Esophagus muscularis mucosa (tissue), 4 donors: ENCODE data around the gene HBB.

Experiments used
- EP300 ChIP-seq: sonication (generic); formaldehyde crosslinking; IDR thresholded peaks from one replicate; pipeline ENCODE4 v1.6.1; 2017; ENCODE audit warnings: antibody characterized with exemption
- POLR2A ChIP-seq: fragments of 450-650 bp; IDR thresholded peaks from one replicate; pipeline ENCODE4 v1.6.1; 2017; ENCODE audit warnings: antibody characterized with exemption, moderate library complexity, mild to moderate bottlenecking, low read depth
- POLR2AphosphoS5 ChIP-seq, 2 donors: sonication (generic); formaldehyde crosslinking; IDR thresholded peaks; one replicate each; pipeline ENCODE4 v1.6.1; 2017; ENCODE audit warnings: antibody characterized with exemption in 2 of 2
- TF ChIP-seq, protein P1 (sequence below), 3 experiments: fragments of 200-600 bp in 2 of 3; fragments of 450-650 bp in 1 of 3; sonication (generic) in 2 of 3; IDR thresholded peaks; one replicate each; pipeline ENCODE4 v1.5.1; 2017 to 2019; ENCODE audit warnings: antibody characterized with exemption in 3 of 3, mild to moderate bottlenecking in 2 of 3, moderate library complexity in 1 of 3

DNA sequence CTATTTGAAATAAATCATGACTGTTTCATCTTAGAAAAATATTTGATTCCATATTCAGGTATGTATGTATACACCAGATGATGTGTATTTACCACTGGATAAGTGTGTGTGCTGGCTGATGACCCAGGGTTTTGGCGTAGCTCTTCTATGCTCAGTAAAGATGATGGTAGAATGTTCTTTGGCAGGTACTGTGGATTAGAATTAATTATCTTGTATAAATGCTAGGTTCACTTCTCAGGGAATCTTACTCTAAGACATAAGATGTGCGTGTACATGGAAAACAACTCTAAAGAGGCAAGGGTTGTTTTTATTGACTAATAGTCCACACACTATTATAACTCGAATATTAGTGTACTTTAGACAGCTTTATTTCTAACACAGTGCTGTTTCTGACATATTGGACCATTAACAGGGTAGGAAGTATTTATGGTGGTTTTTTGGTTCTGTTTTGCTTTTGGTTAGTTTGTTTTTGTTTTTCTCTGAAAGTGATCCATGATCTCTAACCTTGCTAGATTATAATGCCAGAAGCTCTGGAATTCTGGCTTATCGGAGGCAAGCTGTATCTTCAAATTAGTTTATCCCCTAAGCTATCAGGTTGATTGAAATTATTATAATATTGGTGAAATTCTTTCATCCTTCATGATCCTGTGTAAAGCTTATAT is 23.8 kb upstream of the HBB start:
- TF ChIP-seq, protein P1, sequence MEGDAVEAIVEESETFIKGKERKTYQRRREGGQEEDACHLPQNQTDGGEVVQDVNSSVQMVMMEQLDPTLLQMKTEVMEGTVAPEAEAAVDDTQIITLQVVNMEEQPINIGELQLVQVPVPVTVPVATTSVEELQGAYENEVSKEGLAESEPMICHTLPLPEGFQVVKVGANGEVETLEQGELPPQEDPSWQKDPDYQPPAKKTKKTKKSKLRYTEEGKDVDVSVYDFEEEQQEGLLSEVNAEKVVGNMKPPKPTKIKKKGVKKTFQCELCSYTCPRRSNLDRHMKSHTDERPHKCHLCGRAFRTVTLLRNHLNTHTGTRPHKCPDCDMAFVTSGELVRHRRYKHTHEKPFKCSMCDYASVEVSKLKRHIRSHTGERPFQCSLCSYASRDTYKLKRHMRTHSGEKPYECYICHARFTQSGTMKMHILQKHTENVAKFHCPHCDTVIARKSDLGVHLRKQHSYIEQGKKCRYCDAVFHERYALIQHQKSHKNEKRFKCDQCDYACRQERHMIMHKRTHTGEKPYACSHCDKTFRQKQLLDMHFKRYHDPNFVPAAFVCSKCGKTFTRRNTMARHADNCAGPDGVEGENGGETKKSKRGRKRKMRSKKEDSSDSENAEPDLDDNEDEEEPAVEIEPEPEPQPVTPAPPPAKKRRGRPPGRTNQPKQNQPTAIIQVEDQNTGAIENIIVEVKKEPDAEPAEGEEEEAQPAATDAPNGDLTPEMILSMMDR (IDR thresholded peaks at IDR 0.05) = no peak
- TF ChIP-seq POLR2A (no peak), EP300 (no peak), POLR2AphosphoS5 (IDR thresholded peaks at IDR 0.05) (no peak)
